Hematopoietic multipotent progenitor cell treated with erythropoietin and hydrocortisone succinate and interleukin-3 and kit ligand, for 8 days (in vitro differentiated cells): ENCODE results near the gene CBX6.

ENCODE experiments used
- DNase-seq: peaks from one replicate; pipeline ENCODE4 v3.0.0-alpha.2; 2015

The CBX6 gene

DNA sequence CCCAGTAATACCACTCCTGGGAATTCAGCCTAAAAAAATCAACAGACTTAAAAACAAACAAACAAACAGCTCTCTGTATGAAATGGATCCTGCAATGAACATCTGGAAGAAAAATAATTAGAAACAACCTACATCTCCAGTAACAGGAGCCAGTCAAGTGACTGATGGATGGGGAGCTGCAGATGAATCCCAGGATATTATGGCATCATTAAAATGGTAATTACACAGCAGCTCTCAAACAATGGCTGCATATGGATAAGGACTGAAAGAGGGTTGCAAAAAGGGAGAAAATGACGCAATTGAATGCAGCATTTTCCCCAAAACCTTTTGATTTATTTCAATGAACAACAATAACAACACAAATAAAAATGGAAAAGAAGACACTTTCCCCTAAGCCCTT, 32.3 kb downstream of the CBX6 start:
- no peak for DNase-seq

DNA sequence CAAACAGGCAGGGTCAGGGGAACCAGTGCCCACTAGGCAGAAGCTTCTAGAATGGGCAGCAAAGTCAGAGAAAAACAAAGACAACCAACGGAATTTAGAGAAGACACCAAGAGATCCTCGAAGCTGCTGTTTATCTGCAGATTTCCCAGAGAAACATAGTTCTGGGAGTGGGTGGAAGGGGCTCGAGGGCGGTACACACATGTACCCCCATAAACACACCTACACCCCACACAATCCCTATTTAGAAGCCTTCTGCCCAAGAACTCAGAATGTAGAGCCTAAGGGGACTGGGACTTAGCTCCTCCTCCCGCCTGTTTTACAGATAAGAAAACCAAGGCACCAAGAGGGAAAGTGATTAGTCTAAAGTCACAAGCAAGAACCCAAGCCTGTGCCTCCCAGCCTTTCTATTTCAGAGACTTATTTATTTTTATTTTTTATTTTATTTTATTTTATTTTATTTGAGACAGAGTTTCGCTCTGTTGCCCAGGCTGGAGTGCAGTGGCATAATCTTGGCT, 34.5 kb downstream of the CBX6 start:
- peak; percentile 18 for DNase-seq

DNA sequence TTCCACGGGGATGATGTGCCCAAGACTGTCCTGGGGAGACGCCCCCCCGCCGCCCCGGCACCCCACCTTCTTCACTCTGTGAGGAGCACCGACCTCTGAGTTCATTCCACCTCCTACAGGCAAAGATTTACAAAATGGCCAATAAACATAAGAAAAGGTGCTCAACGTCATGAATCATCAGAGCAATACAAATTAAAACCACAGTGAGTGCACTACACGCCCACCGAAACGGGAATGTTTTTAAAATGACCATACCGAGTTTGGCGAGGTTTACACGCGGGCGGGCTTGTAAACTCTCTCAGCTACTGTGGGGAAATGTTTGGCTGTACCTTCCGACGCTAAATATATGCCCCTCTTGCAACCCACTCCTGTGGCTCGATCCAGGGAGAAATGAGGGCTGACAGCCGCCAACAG, 36.1 kb downstream of the CBX6 start:
- DNase-seq, result no peak

GRCh38 chr22:38834991-38835390, 37.0 kb downstream of the CBX6 start:
- no peak for DNase-seq

- no peak for DNase-seq
Observed at GRCh38 chr22:38834215-38834953, 37.6 kb downstream of the CBX6 start.

DNA sequence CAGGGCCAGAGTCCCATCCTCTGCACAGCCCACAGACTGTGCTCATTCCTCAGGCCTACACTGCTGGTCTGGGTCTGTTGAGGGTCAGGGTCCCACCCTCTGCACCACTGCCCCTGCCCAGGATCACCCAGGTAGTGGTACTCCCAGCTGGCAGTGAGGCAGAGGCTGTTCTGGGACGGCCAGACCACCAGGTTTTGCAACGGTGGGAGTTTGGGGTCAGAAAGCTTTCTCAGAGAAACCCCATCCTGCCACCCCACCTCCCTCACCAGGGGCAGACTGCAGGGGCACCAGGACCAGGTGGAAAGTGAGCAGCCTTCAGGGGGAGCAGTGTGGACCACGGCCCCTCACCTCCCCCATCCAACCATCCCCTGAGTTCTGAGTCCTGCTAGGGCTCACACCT, 39.0 kb downstream of the CBX6 start:
- no peak for DNase-seq

DNA sequence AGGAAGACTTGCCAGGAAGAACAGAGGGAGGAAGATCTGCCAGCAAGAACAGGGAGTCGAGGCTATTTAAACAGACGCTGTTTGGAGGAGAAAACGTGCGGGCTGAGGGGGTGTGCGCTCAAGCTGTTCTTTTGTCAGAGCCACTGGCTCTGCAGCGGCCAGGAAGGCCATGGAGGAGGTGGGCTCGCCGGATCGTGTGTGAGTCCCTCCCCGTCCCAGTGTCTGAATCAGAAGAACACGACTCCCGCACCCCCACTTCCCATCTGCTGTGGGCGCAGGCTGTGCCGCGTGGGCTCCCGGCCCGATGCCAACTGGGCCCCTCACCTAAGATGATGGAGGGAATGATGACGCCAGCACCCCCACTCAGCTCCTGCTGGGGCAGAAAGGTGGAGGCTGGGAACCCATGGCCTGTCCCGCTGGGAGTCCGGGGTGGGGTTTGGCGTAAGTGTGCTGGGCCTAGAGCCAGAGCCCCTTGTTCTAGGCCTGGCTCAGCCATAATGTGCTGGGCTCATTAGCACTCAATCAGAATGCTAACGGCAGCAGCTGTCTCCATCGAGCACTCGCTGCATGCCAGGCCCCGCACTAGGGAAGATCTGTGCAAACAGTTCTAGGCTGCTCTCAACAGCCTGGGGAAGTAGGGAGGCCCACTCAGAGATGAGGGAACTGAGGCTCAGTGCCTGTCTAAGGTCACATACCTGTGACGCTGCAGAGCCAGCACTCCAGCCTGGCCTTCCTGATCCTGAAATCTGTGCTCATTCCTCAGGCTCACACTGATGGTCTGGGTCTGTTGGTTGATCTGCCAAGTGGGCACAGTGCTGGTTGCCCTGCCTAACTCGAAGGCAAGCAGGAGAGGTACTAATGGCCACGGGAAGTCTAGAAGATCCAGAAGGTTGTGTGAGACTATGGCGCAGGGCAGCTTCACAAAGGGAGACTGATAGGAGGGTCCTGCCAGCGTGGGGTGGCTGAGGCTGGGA, 39.7 kb downstream of the CBX6 start:
- DNase-seq, result no peak

GRCh38 chr22:38831166-38831945, 40.7 kb downstream of the CBX6 start:
- DNase-seq, result no peak

GRCh38 chr22:38830845-38831108, 41.2 kb downstream of the CBX6 start:
- DNase-seq, result no peak

- DNase-seq, result no peak
Observed at GRCh38 chr22:38830026-38830844, 41.8 kb downstream of the CBX6 start.

- no peak for DNase-seq
Observed at GRCh38 chr22:38829485-38829884, 42.5 kb downstream of the CBX6 start.

DNA sequence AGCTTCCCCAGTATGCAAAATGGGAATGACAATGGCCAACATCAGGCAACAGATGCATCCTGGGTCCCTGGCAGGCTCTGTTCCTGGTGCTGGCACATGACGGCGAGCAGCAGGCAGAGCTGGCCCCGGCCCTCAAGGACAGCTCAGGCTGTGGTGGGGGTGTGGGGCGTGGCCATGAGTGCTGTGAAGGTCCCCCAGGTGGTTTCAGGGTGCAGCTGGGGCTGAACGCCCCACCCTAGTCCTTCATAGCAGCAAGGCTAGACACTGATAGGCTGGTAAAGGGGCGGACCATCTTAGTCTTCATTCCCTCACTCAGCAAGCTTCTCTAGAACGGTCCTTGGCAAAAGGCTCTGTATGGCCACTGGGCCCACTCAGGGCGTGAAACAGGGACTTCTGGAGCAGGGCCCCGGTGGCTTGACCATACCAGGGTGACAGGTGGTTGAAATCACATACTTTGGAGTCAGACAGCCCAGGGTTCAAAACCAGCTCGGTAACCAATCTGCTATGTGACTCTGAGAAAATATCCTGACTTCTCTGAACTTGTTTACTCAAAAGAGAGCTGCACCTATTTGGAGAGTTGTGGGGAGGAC, 43.3 kb downstream of the CBX6 start:
- DNase-seq, result no peak

GRCh38 chr22:38828191-38828590, 43.8 kb downstream of the CBX6 start:
- no peak for DNase-seq

DNA sequence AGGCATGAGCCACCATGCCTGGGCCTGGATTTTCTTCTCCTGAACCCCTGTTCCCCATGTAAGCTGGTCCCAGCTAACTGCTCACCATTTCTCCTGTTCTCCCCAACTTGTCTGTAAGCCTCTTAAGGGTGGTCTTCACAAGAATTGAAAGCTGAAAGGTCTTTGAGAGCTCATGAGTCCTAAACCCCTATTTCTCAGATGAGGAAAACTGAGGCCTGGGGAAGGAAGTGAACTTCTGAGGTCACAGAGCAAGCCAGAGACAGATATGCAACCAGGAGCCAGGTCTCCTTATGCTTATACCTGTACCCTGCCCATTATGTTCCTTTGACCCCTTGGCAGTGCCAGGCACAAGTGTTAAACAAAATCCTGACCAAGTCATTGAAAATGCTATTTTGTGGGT, 44.5 kb downstream of the CBX6 start:
- no peak for DNase-seq

- DNase-seq, result no peak
Observed at GRCh38 chr22:38826801-38827200, 45.2 kb downstream of the CBX6 start.

DNA sequence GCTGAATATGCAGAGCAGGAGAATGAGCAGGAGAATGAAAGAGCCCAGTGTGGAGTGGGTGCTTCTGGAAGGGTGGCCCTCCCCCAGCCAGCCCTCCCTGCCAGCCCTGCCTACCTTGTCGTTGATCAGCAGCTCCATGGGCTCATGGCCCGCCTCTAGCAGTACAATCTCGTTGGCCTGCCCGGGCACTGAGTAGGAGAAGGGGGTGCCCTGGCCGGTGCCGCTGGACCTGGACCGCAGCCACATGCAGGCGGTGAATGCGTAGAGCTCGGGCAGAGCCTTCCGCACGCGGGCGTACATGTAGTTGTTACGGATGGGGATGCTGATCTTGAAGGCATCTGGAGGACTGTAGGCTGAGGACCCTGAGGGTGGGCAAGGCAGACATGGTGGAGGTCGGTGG, 45.6 kb downstream of the CBX6 start:
- DNase-seq, result no peak

- peak; percentile 84 for DNase-seq
Observed at GRCh38 chr22:38824585-38824984, 47.4 kb downstream of the CBX6 start.

GRCh38 chr22:38823637-38824036, 48.4 kb downstream of the CBX6 start:
- DNase-seq, result no peak

GRCh38 chr22:38823076-38823475, 48.9 kb downstream of the CBX6 start:
- no peak for DNase-seq

GRCh38 chr22:38820020-38820419, 52.0 kb downstream of the CBX6 start:
- DNase-seq, result no peak

- DNase-seq, result no peak
Observed at GRCh38 chr22:38819387-38819940, 52.6 kb downstream of the CBX6 start.

GRCh38 chr22:38817196-38817595, 54.8 kb downstream of the CBX6 start:
- no peak for DNase-seq
